Calu3 (cell line): Measurements from ENCODE around the gene TUBB8B. TPM values are rescaled to one million over a fixed set of nuclear protein-coding genes. Genes with fewer than 3 reads are reported as not detected.

Experiments used
- total RNA-seq: library from RNA; stranded (reverse); gene quantifications from 2 replicates; pipeline ENCODE4 v1.2.3, GENCODE V29; 2022

The TUBB8B gene
- total RNA-seq, 1 experiment from 2014 or later: 0.35 TPM

Other genes with a start within 250 kb of the TUBB8B start
- gene USP14, start 108.9 kb upstream of the TUBB8B start, total RNA-seq: 73.2 and 74.4 TPM in 2 replicates
- gene THOC1, start 218.4 kb upstream of the TUBB8B start, total RNA-seq: 38.3 and 47.1 TPM in 2 replicates